ENCODE measurements around the gene RPL39.
"Not testable (repeated sequence)": the region's sequence is repeated elsewhere in the genome, so short reads cannot be mapped to it uniquely, and the experiment has no call there.

GRCh38 chrX:119750131-119750530 is 41.3 kb downstream of the RPL39 start:
- TF ChIP-seq CTCF, POLR2A, EP300 (IDR thresholded peaks at IDR 0.05): not testable (repeated sequence)
